Measurements from ENCODE around the gene CS.

DNA sequence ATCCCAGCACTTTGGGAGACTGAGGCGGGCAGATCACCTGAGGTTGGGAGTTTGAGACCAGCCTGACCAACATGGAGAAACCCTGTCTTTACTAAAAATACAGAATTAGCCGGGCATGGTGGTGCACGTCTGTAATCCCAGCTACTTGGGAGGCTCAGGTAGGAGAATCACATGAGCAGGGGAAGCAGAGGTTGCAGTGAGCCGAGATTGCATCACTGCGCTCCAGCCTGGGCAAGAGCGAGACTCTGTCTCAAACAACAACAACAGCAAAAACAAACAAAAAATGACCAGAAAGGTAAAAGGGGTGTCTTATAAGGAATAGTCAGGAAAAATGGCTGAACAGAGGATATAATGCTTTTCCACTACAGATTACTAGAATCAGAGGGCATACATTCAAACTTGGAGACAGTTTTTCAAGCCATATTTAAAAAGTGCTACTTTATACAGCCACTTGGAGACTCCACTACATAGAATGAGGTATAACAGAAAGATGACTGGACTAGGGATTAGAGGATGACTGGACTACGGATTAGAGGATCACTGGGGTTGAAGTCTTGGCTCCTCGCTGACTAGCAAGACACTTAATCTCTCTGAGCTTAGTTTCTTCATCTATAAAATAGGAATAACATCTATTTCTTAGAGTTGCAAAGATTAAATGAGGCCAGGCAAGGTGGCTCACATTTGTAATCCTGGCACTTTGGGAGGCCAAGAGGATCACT is 4.9 kb upstream of the CS start:
- TF ChIP-seq, protein P1, sequence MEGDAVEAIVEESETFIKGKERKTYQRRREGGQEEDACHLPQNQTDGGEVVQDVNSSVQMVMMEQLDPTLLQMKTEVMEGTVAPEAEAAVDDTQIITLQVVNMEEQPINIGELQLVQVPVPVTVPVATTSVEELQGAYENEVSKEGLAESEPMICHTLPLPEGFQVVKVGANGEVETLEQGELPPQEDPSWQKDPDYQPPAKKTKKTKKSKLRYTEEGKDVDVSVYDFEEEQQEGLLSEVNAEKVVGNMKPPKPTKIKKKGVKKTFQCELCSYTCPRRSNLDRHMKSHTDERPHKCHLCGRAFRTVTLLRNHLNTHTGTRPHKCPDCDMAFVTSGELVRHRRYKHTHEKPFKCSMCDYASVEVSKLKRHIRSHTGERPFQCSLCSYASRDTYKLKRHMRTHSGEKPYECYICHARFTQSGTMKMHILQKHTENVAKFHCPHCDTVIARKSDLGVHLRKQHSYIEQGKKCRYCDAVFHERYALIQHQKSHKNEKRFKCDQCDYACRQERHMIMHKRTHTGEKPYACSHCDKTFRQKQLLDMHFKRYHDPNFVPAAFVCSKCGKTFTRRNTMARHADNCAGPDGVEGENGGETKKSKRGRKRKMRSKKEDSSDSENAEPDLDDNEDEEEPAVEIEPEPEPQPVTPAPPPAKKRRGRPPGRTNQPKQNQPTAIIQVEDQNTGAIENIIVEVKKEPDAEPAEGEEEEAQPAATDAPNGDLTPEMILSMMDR (IDR thresholded peaks at IDR 0.05; ENCODE audit: poor library complexity, severe bottlenecking), result no peak
- TF ChIP-seq POLR2AphosphoS5 (IDR thresholded peaks at IDR 0.05), result no peak
- no peak for TF ChIP-seq SMC3 (conservative IDR thresholded peaks at IDR 0.05; ENCODE audit: poor library complexity)
